Measurements from ENCODE around the gene SEC23A.
"Not testable (repeated sequence)": the region's sequence is repeated elsewhere in the genome, so short reads cannot be mapped to it uniquely, and the experiment has no call there.

The SEC23A gene

GRCh38 chr14:39025810-39026627, 77.0 kb downstream of the SEC23A start:
- no peak for DNase-seq (ENCODE audit: low spot score)
- Histone ChIP-seq H3K4me3 (no peak overlapping the region), H3K27ac (no peak overlapping the region)
- TF ChIP-seq CTCF (IDR thresholded peaks at IDR 0.05): no peak

GRCh38 chr14:39025250-39025809, 77.7 kb downstream of the SEC23A start:
- TF ChIP-seq CTCF (IDR thresholded peaks at IDR 0.05): no peak
- no peak overlapping the region for H3K4me3 ChIP-seq

GRCh38 chr14:39023939-39024871, 78.8 kb downstream of the SEC23A start:
- no peak for DNase-seq (ENCODE audit: low spot score)
- TF ChIP-seq CTCF (IDR thresholded peaks at IDR 0.05): no peak
- Histone ChIP-seq H3K4me3 (no peak overlapping the region), H3K27ac (no peak overlapping the region)

More at GRCh38 chr14:39025250-39025809, 77.7 kb downstream of the SEC23A start:
- DNase-seq (ENCODE audit: low spot score): no peak
- no peak overlapping the region for H3K27ac ChIP-seq

- not testable (repeated sequence) for DNase-seq (ENCODE audit: low spot score); H3K4me3 ChIP-seq
Observed at GRCh38 chr14:39017096-39018016, 85.7 kb downstream of the SEC23A start.

GRCh38 chr14:39016733-39017095, 86.3 kb downstream of the SEC23A start:
- no peak overlapping the region for H3K4me3 ChIP-seq
- DNase-seq (ENCODE audit: low spot score): no peak
- TF ChIP-seq CTCF (IDR thresholded peaks at IDR 0.05): no peak
- no peak overlapping the region for H3K27ac ChIP-seq

More at GRCh38 chr14:39017096-39018016, 85.7 kb downstream of the SEC23A start:
- H3K27ac ChIP-seq: not testable (repeated sequence)

GRCh38 chr14:39015964-39016577, 87.0 kb downstream of the SEC23A start:
- H3K4me3 ChIP-seq: no peak overlapping the region
- no peak overlapping the region for H3K27ac ChIP-seq
- TF ChIP-seq CTCF (IDR thresholded peaks at IDR 0.05): no peak
- DNase-seq (ENCODE audit: low spot score): no peak
